Spleen (tissue), 7 donors: ENCODE data around the gene RSAD2.

Experiments
- CTCF ChIP-seq, 11 experiments: fragments of 200-600 bp in 7 of 11; fragments of 450-650 bp in 4 of 11; sonication (generic) in 4 of 11; IDR thresholded peaks in 8 of 11; conservative IDR thresholded peaks in 3 of 11; 1 replicate in 7 of 11; 2 replicates in 4 of 11; pipeline versions ENCODE4 v1.4.0 to v1.8.0; 2016 to 2021; ENCODE audit warnings: antibody characterized with exemption in 11 of 11, inconsistent platforms in 4 of 11, mild to moderate bottlenecking in 1 of 11
- POLR2A ChIP-seq, 3 donors: fragments of 450-650 bp; IDR thresholded peaks; one replicate each; pipeline ENCODE4 v1.5.1; 2017; ENCODE audit warnings: antibody characterized with exemption in 3 of 3, mild to moderate bottlenecking in 1 of 3
- POLR2AphosphoS5 ChIP-seq, 3 donors: sonication (generic); formaldehyde crosslinking; IDR thresholded peaks; one replicate each; pipeline ENCODE4 v1.5.1; 2017; ENCODE audit warnings: antibody characterized with exemption in 3 of 3
- donor health status: DM: no; HTN: no; CAD: no; lungs with moderate emphysema.
- donor health status: DM: no; HTN: no; CAD: no.
- donor health status: DM: no; HTN: no; CAD: no.

GRCh38 chr2:6932828-6933227, 55.3 kb downstream of the RSAD2 start:
- no peak for TF ChIP-seq CTCF (IDR thresholded peaks at IDR 0.05 in 8 of 11, conservative IDR thresholded peaks at IDR 0.05 in 3 of 11)
- TF ChIP-seq POLR2AphosphoS5 (IDR thresholded peaks at IDR 0.05) = no peak
- TF ChIP-seq POLR2A (IDR thresholded peaks at IDR 0.05) = no peak
